ENCODE results near the gene XRN2. TPM values are rescaled to one million over a fixed set of nuclear protein-coding genes. Genes with fewer than 3 reads are reported as not detected.

XRN2 gene, protein sequence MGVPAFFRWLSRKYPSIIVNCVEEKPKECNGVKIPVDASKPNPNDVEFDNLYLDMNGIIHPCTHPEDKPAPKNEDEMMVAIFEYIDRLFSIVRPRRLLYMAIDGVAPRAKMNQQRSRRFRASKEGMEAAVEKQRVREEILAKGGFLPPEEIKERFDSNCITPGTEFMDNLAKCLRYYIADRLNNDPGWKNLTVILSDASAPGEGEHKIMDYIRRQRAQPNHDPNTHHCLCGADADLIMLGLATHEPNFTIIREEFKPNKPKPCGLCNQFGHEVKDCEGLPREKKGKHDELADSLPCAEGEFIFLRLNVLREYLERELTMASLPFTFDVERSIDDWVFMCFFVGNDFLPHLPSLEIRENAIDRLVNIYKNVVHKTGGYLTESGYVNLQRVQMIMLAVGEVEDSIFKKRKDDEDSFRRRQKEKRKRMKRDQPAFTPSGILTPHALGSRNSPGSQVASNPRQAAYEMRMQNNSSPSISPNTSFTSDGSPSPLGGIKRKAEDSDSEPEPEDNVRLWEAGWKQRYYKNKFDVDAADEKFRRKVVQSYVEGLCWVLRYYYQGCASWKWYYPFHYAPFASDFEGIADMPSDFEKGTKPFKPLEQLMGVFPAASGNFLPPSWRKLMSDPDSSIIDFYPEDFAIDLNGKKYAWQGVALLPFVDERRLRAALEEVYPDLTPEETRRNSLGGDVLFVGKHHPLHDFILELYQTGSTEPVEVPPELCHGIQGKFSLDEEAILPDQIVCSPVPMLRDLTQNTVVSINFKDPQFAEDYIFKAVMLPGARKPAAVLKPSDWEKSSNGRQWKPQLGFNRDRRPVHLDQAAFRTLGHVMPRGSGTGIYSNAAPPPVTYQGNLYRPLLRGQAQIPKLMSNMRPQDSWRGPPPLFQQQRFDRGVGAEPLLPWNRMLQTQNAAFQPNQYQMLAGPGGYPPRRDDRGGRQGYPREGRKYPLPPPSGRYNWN
- total RNA-seq = 77.0 and 77.4 TPM in 2 replicates

DNA sequence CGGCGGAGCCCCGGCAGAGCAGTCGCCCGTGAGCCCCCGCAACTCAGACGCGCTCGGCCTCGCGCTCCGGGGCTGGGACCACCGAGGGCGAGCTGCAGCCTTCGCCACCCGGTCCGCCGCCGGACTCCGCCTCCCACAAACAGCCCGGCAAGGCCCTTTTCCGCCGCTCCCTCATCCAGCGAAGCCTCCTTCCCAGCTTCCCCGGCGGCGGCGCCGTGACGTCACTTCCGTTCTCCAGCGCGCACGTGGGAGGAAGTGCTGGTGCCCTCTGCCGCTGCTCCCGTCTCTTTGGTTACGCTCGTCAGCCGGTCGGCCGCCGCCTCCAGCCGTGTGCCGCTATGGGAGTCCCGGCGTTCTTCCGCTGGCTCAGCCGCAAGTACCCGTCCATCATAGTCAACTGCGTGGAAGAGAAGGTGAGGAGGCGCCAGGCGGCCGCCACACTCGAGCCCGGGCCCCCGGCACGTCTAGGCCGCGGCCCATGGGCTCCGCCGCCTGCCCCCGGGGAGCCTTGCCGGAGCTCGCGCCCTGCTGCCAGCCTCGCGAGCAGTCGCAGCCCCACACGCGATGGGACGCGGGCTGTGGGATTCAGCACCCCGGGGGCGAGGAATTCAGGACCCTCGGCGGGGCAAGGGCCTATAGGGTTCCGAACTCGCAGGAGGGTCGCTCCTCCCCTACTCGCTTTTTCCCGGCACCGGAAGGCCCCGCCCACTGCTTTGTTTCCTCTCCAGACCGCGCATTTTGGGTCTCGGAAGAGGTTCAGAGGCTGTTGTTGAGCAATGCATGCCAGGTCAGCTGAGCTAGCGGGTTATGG lies at the start of gene XRN2:
XRN2 (plus strand) TSS at position 271 of the 811 bp plus-strand sequence; CDS start at position 339, 68 bp downstream.
- intact Hi-C loops (cut with micrococcal nuclease) = loop anchor here (1.0 to 5.0 kb wide), 12 partner anchors 44 to 1286 kb away; partner anchors contain the start of genes CFAP61, CRNKL1, KIZ and NAA20

DNA sequence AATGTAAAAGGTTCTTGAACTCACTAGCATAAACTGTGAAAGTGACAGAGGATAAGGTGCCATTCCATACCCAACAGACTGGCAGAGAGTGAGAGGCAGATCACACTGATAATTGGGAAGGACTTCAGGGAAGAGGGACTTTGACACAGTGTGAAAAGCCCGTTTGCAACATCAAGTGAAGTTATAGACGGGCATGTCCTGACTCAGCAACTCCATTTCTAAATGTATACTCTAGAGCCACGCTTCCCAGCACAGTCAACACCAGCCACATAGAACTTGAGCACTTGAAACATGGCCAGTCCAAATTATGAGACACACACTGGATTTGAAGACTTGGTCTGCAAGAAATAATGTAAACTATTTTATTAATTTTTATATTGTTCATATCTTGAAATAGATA lies 45.9 kb upstream of the XRN2 start:
- intact Hi-C loops (cut with micrococcal nuclease) = no loop called here

GRCh38 chr20:21258411-21258810 lies 44.7 kb upstream of the XRN2 start:
- intact Hi-C loops (cut with micrococcal nuclease) = no loop called here

- intact Hi-C loops (cut with micrococcal nuclease) = no loop called here
Observed at GRCh38 chr20:21259346-21259745, 43.8 kb upstream of the XRN2 start.

DNA sequence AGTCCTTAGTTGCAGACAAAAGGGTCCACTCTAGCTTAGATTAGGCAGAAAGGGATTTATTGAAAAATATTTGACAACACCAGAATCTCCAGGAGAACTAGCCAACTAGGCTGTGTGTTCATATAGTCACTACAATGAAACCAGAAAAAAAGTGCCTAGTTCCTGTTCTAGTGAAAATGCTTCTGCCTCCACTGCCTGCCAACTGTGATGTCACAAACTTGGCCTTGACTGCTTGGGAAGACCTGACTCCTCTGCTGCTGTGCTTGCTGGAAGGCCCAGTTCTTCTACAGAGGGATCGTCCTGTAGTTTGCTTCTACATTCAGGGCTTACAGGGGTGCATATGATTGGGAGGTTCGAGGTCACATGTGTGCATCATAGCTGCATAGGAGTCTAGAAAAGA lies 40.3 kb upstream of the XRN2 start:
- intact Hi-C loops (cut with micrococcal nuclease) = no loop called here

- intact Hi-C loops (cut with micrococcal nuclease) = no loop called here
Observed at GRCh38 chr20:21265261-21266190, 37.6 kb upstream of the XRN2 start.

DNA sequence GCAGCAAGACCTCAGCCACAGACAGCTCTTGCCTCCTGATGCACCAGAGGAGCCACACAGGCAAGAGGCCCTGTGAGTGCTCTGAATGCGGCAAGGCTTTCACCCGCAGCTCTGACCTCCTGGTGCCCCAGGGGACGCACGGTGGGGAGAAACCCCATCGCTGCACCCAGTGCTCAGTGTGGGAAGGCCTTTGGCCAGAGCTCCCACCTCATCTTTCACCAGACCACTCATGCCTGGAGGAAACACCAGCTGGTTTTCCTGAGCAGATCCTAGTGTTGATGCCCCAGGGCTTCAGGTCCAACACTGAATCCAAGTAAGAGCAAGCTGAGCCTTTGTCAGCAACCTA lies 37.0 kb upstream of the XRN2 start:
- intact Hi-C loops (cut with micrococcal nuclease) = no loop called here

DNA sequence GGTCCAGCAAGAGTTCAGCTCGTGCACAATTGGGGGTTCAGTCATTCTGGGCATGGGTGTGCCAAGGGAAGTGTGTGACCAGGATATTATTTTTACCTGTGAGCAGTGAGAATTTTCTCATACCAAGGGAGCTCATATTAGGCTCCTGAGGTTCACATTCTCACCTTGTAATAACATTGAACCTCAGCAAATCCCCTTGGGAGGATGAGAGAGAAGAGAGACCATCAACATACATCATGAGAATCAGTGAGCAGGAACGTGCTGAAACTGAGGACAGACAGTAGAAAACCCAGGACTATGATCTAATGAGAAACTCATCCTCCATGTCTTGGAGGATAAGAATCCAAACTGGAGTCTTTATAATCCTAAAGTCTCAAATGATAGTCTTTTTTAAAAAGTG lies 33.4 kb upstream of the XRN2 start:
- intact Hi-C loops (cut with micrococcal nuclease) = no loop called here

DNA sequence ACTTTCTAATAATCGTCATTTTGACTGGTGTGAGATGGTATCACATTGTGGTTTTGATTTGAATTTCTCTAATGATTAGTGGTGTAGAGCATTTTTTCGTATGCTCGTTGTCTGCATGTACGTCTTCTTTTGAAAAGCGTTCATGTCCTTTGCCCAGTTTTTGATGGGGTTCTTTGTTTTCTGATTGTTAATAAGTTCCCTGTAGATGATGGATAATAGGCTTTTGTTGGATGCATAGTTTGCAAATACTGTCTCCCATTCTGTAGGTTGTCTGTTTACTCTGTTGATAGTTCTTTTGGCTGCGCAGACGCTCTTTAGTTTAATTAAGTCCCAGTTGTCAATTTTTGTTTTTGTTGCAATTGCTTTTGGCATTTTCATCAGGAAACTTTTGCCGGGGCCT lies 32.3 kb upstream of the XRN2 start:
- intact Hi-C loops (cut with micrococcal nuclease) = no loop called here

- intact Hi-C loops (cut with micrococcal nuclease) = no loop called here
Observed at GRCh38 chr20:21272279-21272678, 30.9 kb upstream of the XRN2 start.

- intact Hi-C loops (cut with micrococcal nuclease) = no loop called here
Observed at GRCh38 chr20:21272679-21273078, 30.5 kb upstream of the XRN2 start.

GRCh38 chr20:21273755-21274386 lies 29.3 kb upstream of the XRN2 start:
- intact Hi-C loops (cut with micrococcal nuclease) = no loop called here

DNA sequence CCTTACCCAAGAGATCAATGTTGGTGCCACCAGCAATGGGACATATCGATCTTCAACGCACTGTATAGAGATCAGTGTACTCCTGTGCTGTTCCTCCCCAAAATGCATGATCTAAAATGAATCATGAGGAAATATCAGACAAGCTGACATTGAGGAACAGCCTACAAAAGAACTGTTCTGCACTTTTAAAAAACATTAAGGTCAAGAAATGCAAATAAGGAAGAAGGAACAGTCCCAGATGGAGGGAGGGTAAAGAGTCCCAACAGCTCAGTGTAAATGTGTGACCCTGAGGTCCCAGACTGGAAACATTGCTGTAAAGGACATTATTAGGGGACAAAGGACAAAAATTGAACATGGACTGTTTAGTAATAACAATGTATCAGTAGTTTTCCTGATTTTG lies 24.3 kb upstream of the XRN2 start:
- intact Hi-C loops (cut with micrococcal nuclease) = no loop called here

- intact Hi-C loops (cut with micrococcal nuclease) = no loop called here
Observed at GRCh38 chr20:21279706-21280521, 23.2 kb upstream of the XRN2 start.

DNA sequence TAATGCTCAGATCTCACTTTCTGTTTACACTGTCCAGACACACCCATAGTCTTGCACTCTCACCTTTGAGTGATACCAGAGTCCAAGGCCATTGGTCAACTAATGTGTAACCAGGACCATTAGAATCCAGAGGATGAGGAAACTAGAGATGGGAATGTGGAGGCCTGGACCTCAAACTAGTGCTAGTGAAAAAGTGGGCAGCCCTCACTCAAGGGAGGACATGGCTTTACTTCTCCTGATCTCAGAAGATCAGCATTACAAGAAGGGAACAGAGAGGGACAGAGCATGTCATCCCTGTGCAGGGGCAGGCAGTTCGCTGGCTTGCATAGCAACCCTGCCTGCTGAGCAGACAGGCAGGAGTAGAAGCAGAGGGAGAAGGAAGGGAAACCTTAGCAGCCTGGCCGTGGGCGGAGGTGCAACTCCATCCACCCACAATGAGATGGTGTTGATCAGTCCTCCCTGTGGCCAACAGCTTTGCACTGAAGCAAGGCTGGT lies 22.6 kb upstream of the XRN2 start:
- intact Hi-C loops (cut with micrococcal nuclease) = no loop called here

DNA sequence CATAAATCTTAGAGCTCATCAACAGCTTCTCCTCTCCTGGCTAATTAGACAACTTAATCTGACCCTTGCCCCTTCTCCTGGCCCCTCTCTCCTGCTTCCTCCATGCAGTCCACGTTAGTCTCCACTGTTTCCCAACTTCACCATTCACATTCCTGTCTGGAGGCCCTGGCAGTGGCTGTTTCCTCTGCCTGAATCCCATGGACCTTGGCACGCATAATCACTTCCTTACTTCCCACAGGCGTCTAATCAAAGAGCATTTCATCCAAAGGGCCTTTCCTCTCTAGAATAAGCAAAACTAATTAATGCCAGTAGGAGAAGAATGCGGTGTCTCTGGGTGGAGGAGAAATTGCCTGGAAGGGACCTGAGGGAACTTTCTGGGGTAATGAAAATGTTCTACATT lies 16.4 kb upstream of the XRN2 start:
- intact Hi-C loops (cut with micrococcal nuclease) = no loop called here

DNA sequence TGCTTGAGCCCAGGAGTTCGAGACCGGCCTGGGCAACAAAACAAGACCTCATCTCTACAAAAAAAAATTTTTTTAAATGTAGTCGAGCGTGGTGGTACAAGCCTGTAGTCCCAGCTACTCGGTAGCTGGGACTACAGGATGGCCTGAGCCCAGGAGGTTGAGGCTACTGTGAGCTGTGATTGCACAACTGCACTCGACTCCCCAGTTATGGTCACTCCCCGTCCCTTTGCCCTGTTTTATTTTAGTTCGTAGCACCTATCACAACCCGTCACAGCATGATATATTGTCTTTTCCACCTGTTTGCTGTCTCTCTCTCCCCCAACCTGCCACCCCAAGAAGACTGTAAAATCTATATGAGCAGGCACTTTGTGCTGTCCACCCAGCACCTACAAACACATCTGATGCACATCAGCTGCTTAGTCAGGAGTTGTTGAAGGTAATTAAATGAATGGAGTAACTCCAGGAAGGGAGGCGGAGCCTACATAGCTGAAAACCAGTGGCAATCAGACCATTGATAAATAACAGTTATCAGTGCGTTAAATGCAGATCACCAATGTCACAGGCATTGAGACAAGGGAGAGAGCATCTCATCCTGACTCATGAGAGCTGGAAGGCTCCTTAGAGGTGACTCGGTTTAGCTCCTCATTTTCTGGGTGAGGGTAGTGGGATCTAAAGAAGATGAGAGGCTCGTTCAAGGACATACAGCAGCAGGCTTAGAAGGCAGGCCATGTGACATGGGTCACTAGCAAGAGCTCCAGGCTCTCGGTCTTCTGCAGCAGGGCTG lies 14.4 kb upstream of the XRN2 start:
- intact Hi-C loops (cut with micrococcal nuclease) = no loop called here

DNA sequence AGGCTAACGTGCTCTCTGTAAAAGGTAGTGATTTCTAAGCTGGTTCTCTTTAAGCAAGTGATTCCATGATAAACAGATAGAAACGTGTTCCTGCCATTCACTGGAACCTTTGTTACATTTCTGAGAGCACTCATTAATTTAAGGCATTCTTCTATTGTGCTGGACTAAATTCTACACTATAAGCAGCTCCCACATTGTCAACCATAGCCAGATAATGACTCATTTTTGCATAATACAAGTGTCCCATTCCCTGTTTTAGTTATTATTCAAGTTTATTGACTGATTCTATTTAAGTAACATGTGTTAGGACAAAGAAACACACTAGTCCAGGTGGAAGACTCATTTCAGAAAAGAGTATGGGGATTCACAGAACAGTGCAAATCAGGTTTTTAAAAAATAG lies 13.5 kb upstream of the XRN2 start:
- intact Hi-C loops (cut with micrococcal nuclease) = no loop called here

All from T-helper 1 cell treated with Interleukin-12 subunit alpha and Interleukin-12 subunit beta and Interleukin-4 antibody, amounts not matched to agents 30 ng/mL and 1 ng/mL, for 36 hours (primary cell).